ENCODE data around the gene TOP1.
A peak's percentile ranks its signal among the peaks of the same experiment; 100 is the strongest.

Gene TOP1

GRCh38 chr20:41138475-41139226, 110.0 kb downstream of the TOP1 start:
- Histone ChIP-seq H4K8ac (ENCODE audit: low read depth, low read length) (peak overlapping the region; percentile 78), H3K4me3 (ENCODE audit: low read depth, low read length) (peak overlapping the region; percentile 99), H2AFZ (ENCODE audit: insufficient read depth, low read length, poor library complexity) (peak overlapping the region; percentile 94), H3K27ac (ENCODE audit: low read depth, low read length) (peak overlapping the region; percentile 96), H3K79me2 (ENCODE audit: control insufficient read depth, insufficient read depth, low read length, poor library complexity) (peaks cover 52% of the 10 kb centered on the region), H2AK5ac (ENCODE audit: low read length) (peak overlapping the region; percentile 66), H2BK120ac (ENCODE audit: insufficient read depth, low read length, poor library complexity) (peak overlapping the region; percentile 37), H4K12ac (ENCODE audit: low read depth, low read length) (peak overlapping the region; percentile 91), H3K4ac (ENCODE audit: low read depth, low read length) (peak overlapping the region; percentile 51), H3K4me1 (ENCODE audit: control insufficient read depth in 1 of 2, insufficient read depth in 2 of 2, low read length in 2 of 2) (peaks cover 18 to 32% of the 10 kb centered on the region in 2 experiments), H3K9ac (ENCODE audit: low read length) (peak overlapping the region; percentile 86), H3K23ac (ENCODE audit: low read length) (no peak overlapping the region), H2BK12ac (ENCODE audit: low read length) (no peak overlapping the region), H3K79me1 (ENCODE audit: low read length) (peaks cover 20% of the 10 kb centered on the region), H4K91ac (ENCODE audit: low read depth, low read length) (peak overlapping the region; percentile 98), H3K9me3 (ENCODE audit: insufficient read depth, low read depth, low read length) (peaks cover 2% of the 10 kb centered on the region), H3K14ac (ENCODE audit: low read length) (peak overlapping the region; percentile 61), H3K4me2 (ENCODE audit: low read length) (peak overlapping the region; percentile 78), H3K36me3 (ENCODE audit: control insufficient read depth in 1 of 2, insufficient read depth in 2 of 2, low read length in 2 of 2) (peaks cover 3 to 13% of the 10 kb centered on the region in 2 experiments), H2BK5ac (ENCODE audit: low read depth, low read length, poor library complexity) (peak overlapping the region; percentile 97), H3K18ac (ENCODE audit: low read length) (peak overlapping the region; percentile 67), H3K27me3 (ENCODE audit: insufficient read depth, low read length) (no peaks in the 10 kb centered on the region)
- WGBS (ENCODE audit: extremely low coverage, insufficient coverage, insufficient read length) = no CpG with 5 or more reads among the region's 12 CpGs
- peak in 1 of 2 donors; percentile 19 for DNase-seq

DNA sequence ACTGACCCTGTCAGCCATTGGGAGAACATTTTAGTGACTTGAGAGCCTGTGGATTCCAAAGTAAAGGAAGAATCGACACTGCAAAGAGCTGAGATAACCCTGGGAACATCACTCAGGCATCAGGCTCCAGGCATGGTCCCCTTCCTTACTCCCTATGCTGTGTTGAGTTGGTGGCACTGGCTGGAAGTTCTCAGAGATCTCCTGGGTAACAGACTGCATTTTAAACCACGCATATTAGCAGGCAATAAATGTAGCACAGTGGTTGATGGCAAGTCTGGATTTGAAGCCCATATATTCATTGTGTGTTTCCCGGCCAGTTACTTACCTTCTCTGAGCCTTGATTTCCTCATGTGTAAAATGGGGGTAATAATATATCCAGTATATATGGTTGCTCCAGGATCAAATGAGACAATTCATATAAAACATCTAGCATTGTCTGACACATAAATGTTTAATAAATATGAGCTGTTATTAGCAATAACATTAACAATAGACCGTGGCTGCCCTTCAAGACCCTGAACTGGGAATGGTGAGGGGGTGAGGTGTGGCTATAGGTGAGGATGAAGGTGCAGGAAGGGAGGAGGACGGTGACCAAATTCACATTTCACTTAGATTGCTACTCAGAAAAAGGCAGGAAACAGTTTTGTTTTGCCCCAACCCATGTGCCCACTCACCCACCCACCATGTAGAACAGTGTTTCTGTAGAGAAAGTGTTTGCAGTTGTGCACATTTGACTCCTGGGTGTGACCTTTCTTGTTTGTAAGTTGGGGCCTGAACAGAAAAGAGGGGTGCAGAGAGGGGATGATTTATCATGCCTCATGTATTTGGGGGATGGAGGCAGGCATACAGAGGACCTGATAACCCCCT, 110.8 kb downstream of the TOP1 start:
- Histone ChIP-seq H3K4me2 (ENCODE audit: low read length) (peak overlapping the region; percentile 78), H3K4ac (ENCODE audit: low read depth, low read length) (peak overlapping the region; percentile 93), H3K9ac (ENCODE audit: low read length) (no peak overlapping the region), H2BK12ac (ENCODE audit: low read length) (no peak overlapping the region), H3K14ac (ENCODE audit: low read length) (no peak overlapping the region), H3K27me3 (ENCODE audit: insufficient read depth, low read length) (no peaks in the 10 kb centered on the region), H3K9me3 (ENCODE audit: insufficient read depth, low read depth, low read length) (peaks cover 2% of the 10 kb centered on the region), H3K79me2 (ENCODE audit: control insufficient read depth, insufficient read depth, low read length, poor library complexity) (peaks cover 55% of the 10 kb centered on the region), H3K4me3 (ENCODE audit: low read depth, low read length) (no peak overlapping the region), H4K91ac (ENCODE audit: low read depth, low read length) (no peak overlapping the region), H4K12ac (ENCODE audit: low read depth, low read length) (no peak overlapping the region), H3K18ac (ENCODE audit: low read length) (no peak overlapping the region), H3K23ac (ENCODE audit: low read length) (peak overlapping the region; percentile 2), H3K27ac (ENCODE audit: low read depth, low read length) (no peak overlapping the region), H2BK120ac (ENCODE audit: insufficient read depth, low read length, poor library complexity) (no peak overlapping the region), H3K36me3 (ENCODE audit: control insufficient read depth in 1 of 2, insufficient read depth in 2 of 2, low read length in 2 of 2) (peaks cover 6 to 16% of the 10 kb centered on the region in 2 experiments), H4K8ac (ENCODE audit: low read depth, low read length) (no peak overlapping the region), H3K79me1 (ENCODE audit: low read length) (peaks cover 20% of the 10 kb centered on the region), H2AK5ac (ENCODE audit: low read length) (no peak overlapping the region), H2AFZ (ENCODE audit: insufficient read depth, low read length, poor library complexity) (no peak overlapping the region), H2BK5ac (ENCODE audit: low read depth, low read length, poor library complexity) (no peak overlapping the region), H3K4me1 (ENCODE audit: control insufficient read depth in 1 of 2, insufficient read depth in 2 of 2, low read length in 2 of 2) (peaks cover 18 to 34% of the 10 kb centered on the region in 2 experiments)
- no peak for DNase-seq
- no CpG with 5 or more reads among the region's 5 CpGs for WGBS (ENCODE audit: extremely low coverage, insufficient coverage, insufficient read length)

GRCh38 chr20:41140226-41141133, 111.9 kb downstream of the TOP1 start:
- H3K14ac ChIP-seq (ENCODE audit: low read length) = no peak overlapping the region
- H3K9ac ChIP-seq (ENCODE audit: low read length) = no peak overlapping the region
- WGBS (ENCODE audit: extremely low coverage, insufficient coverage, insufficient read length) = no CpG with 5 or more reads among the region's 10 CpGs
- H3K4me2 ChIP-seq (ENCODE audit: low read length) = peak overlapping the region; percentile 2
- H3K79me1 ChIP-seq (ENCODE audit: low read length) = peaks cover 20% of the 10 kb centered on the region
- H2BK120ac ChIP-seq (ENCODE audit: insufficient read depth, low read length, poor library complexity) = no peak overlapping the region
- no peak overlapping the region for H2BK5ac ChIP-seq (ENCODE audit: low read depth, low read length, poor library complexity)
- no peak overlapping the region for H3K23ac ChIP-seq (ENCODE audit: low read length)
- H4K12ac ChIP-seq (ENCODE audit: low read depth, low read length) = no peak overlapping the region
- H3K79me2 ChIP-seq (ENCODE audit: control insufficient read depth, insufficient read depth, low read length, poor library complexity) = peaks cover 57% of the 10 kb centered on the region
- no peak overlapping the region for H4K91ac ChIP-seq (ENCODE audit: low read depth, low read length)
- H3K9me3 ChIP-seq (ENCODE audit: insufficient read depth, low read depth, low read length) = peaks cover 2% of the 10 kb centered on the region
- H3K18ac ChIP-seq (ENCODE audit: low read length) = no peak overlapping the region
- no peak overlapping the region for H4K8ac ChIP-seq (ENCODE audit: low read depth, low read length)
- H3K4me1 ChIP-seq (ENCODE audit: control insufficient read depth in 1 of 2, insufficient read depth in 2 of 2, low read length in 2 of 2) = peaks cover 18 to 34% of the 10 kb centered on the region in 2 experiments
- no peak overlapping the region for H2AFZ ChIP-seq (ENCODE audit: insufficient read depth, low read length, poor library complexity)
- peak overlapping the region; percentile 93 for H3K4ac ChIP-seq (ENCODE audit: low read depth, low read length)
- no peak overlapping the region for H3K27ac ChIP-seq (ENCODE audit: low read depth, low read length)
- no peak overlapping the region for H2BK12ac ChIP-seq (ENCODE audit: low read length)
- H3K36me3 ChIP-seq (ENCODE audit: control insufficient read depth in 1 of 2, insufficient read depth in 2 of 2, low read length in 2 of 2) = peaks cover 8 to 19% of the 10 kb centered on the region in 2 experiments
- no peaks in the 10 kb centered on the region for H3K27me3 ChIP-seq (ENCODE audit: insufficient read depth, low read length)
- no peak overlapping the region for H2AK5ac ChIP-seq (ENCODE audit: low read length)
- no peak overlapping the region for H3K4me3 ChIP-seq (ENCODE audit: low read depth, low read length)
- DNase-seq = peak in 1 of 2 donors; percentile 61
